ENCODE data around the gene SPAG6.

The SPAG6 gene

DNA sequence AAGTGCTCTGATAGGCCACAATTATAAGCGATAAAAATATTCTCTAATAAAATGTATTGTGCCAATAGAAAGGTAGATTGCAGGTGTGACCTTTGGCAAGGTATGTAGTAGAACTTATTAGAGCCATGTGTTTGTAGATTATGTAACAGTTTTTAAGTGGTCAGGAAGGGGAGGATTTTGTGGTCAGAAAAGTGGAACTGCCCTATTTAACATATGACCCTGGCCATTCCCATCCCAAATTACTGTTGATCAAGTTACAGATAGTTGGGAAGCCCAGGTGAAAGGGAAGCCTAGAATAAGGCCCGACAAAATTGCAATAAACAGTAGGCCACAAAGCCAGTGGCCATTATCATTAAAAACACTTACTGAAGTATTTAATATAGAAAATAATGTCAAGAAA lies 89.2 kb downstream of the SPAG6 start:
- no peak for DNase-seq (ENCODE audit: low read depth in 3 of 3)

DNA sequence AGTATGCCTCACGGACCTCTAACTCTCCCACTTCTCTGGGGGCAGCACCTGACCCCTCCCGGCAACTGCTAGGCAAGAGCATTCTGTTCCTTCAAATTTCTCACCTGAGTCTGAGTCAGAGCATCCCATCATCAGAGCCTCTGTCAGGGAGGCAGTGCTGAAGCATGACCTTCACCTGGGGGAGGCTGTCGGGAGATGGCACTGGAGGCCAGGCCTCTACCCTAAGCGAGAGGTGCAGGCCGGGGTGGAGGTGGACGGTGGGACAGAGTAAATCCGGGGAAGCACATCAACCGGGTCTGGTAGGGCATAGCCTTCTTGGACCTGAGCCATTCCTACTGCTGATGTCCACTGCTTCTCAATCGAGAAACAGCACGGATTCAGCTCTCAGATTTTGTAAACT lies 90.4 kb downstream of the SPAG6 start:
- DNase-seq (ENCODE audit: low read depth in 3 of 3): no peak

DNA sequence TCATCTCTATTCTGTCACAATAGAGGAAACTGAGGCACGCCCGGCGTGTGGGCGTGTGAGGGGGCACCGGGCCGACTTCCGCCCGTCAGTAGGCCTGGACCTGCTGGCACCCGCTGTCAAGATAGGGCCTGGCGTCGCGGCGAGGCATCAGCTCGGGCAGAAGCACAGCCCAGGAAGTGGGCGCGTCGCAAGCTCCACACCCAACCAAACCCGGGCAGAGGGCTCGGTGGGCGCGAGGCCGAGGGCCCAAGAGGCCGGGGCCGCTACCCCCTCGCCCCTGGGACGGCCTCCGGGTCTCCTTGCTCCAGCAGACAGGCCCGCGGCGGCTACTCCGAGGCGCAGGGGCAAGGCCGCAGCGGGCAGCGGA lies 91.2 kb downstream of the SPAG6 start:
- peak in 1 of 3 experiments; percentile 36 for DNase-seq (ENCODE audit: low read depth in 3 of 3)

DNA sequence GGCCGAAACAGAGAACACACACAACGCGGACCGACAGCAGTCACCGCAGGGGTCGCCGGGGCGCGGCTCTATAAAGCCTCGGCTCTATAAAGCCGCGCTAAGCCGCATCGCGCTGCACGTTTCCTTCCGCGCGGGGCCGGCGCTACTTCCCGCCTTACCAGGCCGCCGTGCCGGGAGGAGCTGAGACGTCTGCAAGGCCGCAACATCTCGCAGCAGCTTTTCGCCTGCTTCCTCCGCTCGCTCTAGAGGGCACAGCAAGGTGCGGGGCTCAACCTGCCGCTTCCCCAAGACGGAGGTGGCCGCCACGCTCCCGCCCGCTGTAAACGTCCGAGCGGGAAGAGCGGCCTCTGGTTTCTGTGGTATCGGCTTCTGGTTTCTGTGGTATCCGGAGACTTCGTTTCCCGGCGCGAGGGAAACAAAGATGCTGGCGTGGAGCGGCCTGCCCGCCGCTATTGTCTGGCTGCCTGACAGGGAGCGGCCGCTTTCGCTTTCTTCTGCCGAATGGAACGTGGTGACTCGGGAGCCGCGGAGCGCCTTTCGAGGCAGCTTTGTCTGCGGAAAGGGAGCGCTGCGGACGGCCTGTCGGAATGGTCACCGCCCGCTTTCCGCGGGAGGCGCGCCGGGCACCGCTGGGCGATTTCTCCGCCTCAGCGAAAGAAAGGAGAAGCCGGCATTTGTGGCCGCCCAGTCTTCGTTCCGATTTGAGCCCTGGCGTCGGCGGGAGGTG lies 91.8 kb downstream of the SPAG6 start:
- peak; percentile 68 to 81 (median 72) for DNase-seq (ENCODE audit: low read depth in 3 of 3)

DNA sequence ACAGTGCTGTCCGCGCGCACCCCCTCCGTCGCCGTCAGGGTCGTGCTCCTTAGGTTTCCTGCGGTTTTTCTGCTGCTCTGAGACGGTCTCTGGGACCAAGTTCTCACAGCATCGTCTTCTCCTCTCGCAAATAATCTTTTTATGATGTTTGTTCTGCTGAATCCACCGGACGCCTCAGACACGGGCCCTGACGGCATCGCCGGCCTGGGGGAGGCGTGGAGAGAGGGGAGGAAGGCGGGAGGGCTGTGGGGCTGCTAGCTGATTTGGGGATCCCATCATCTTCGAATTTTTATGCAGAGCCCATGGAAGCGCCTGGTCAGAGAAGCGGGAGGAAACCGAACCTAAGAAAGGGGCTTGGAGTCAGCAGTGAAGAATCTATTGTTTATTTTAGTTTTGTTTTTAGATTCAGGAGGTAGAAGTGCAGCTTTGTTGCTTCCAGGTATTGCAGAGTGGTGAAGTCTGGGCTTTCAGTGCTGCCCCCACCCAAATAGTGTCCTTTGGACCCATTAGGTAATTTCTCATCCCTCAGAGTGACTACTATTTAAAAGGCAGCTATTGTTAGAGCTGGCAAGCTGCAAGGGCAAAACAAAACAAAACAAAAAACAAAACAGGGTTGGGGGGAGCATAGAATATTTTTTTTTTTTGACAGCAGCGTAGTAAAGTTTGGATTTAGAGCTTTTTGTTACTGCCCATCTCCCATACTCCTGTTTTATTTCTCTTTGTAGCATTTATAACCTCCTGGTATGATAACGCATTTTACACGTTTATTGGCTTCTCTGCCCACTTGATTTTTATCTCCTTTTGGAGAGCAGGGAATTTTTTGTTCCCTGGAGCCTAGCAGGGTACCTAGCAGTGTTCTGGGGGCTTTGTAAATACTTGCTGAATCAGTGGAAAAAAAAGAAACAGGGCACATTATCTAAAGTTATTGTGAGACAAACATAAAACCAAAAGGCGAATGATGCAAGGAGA lies 92.6 kb downstream of the SPAG6 start:
- peak in 2 of 3 experiments; percentile 5 to 21 for DNase-seq (ENCODE audit: low read depth in 3 of 3)

DNA sequence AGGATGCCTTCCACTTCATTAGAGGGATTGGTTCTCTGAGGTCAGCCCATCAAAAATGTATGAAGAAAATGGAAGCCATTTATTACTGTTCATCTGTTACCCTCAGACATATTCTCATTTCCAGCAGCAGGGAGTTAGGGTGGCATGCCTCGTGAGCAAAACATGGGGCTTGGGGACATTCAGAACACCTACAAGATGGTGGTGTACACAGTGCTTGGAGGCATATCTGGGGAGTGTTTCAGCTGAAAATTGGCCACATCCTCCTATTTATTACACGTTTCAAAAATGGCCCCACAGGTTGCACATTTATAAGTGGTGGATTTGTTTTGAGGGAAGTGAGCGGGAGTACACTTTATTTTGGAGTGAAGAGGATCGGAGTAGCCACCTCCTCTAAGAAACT lies 93.4 kb downstream of the SPAG6 start:
- no peak for DNase-seq (ENCODE audit: low read depth in 3 of 3)

DNA sequence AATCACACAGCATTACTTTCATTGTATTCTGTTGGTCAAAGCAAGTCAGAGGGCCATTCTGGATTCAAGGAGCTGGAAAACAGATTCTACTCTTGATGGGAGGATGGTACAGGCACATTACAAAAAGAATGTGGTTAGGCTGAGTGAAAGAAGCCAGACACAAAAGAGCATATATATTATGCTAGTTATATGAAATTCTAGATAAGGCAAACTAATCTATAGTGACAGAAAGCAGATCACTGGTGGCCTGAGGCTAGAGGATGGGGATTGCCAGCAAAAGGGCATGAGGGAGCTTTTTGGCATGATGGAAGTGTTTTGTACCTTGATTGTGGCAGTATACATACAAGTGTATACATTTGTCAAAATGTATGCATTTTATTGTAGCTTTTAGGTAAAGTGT lies 96.8 kb downstream of the SPAG6 start:
- no peak for DNase-seq (ENCODE audit: low read depth in 3 of 3)

DNA sequence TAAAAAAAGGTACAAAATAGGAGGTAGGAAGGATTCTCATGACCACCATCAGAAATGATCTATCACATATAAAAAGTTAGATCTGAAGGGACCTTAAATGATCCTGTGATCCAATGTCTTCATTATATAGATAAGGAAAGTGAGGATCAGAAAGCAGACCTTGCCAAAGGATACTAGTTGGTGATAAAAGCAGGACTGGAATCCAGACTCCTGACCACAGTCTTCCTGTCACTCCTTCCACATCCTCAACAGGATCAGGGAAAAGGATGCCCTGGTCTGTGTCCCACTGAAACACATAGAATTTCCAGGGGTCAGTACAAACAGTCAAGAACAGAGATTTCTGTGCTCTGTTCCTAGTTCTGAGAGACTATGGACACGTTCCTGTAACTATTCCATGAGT lies 97.2 kb downstream of the SPAG6 start:
- DNase-seq (ENCODE audit: low read depth in 3 of 3): no peak

DNA sequence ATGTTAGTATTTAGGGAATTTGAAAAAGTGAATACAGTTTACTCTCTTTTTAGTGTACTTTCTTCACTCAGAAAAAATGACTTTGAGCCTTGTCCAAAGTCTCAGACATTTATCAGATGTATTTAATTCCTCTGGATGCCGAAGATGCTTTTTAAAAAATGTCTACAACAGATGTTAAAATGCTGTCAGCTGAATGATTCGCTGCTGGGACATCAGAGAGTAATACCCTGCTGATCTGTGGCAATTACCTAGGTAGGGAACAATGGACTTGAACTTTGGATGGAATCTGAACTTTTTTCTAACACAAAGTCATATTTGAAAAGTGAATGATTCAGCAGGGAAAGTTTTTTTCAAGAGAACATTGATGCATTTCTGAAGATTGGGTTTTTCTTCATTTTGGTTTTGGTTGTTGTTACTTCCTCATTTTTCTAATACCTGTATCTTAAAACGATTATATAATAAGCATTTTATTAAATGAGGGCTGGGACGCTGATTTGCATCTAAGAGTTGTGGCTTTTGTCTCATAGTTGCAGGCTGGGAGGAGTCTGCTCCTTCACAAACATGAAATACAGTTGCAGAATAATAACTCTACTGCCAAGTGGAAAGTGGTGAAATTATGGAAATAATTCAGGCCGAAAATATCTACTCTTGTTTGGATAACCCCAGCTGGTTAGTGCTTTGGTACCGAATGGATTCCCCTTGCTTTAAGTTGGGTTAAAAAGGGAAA lies 98.0 kb downstream of the SPAG6 start:
- no peak for DNase-seq (ENCODE audit: low read depth in 3 of 3)

DNA sequence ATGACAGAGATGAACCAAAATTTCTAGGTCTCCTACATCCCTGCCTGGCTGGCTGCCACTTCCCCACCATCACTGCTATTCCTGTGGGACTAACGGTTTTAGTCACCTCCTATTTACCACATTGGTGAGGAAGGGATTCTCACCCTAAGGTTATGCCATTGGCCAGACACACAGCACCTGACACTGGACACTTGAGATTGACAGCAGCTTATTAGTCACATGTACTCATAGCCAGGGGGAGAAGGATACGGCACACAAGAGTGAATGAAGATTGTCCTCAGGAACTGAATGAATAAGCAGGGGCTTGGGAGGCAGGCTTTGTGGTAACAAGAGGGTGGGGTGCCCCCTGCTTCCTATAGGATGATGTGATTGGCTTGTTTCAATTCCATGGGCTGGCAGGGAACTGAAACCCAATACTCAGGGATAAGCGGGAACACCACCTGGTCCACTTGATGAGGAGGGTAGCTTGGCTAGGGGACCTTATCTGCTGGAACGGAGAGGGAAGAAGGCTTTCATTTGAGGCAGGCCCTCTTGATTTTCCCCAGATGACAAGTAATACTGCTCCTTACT lies 99.0 kb downstream of the SPAG6 start:
- DNase-seq (ENCODE audit: low read depth in 3 of 3): no peak

DNA sequence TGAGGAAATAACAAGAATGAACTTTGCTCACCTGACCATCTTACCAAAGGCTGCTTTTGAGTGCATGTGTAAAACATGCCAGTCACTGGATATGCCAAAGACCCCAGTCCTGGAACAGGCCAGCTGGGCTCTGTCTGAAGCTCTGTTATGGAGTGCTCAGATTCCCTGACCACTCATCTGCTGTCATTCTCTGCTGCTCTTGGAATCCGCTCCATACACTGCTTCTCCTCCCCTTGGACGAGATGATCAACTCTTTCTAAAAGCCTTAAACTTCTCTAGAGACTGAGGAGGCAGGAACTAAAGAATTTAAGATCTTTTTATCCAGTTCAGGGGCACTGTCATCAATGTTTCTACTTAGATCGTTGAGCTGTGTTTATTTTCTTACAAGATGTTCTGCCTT lies 100.2 kb downstream of the SPAG6 start:
- DNase-seq (ENCODE audit: low read depth in 3 of 3): no peak

DNA sequence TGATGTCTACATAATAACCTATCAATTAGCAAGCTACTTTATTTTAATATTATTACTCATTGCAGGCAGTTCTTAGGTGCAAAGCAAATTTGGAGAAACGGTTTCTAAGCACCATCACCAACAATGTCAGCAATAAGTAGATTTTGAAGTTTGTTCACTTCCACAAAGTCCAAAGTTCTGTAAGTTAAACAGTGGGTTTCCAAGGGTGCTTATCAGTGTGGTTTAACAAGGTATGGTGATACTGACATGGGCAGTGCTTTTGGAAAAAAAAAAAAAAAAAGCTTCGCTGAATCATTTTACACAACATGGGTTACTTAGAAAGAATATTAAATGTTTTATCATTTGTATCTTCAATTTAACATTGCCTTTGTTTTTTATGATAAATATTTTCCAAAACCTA lies 101.8 kb downstream of the SPAG6 start:
- no peak for DNase-seq (ENCODE audit: low read depth in 3 of 3)

DNA sequence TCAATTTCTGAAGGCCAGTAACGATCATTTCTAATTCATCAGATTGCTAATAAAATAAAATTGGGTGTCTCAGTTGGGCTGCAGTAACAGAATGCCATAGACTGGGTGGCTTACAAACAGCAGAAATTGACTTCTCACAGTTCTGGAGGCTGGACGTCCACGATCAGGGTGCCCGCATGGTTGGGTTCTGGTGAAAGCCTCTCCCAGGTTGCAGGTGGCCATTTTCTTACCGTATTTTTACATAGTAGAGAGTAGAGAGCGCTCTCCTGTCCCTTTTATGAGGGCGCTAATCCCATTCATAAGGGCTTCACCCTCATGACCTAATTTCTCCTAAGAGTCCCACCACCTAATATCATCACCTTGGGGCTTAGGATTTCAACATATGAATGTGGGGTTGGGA lies 106.0 kb downstream of the SPAG6 start:
- no peak for DNase-seq (ENCODE audit: low read depth in 3 of 3)

DNA sequence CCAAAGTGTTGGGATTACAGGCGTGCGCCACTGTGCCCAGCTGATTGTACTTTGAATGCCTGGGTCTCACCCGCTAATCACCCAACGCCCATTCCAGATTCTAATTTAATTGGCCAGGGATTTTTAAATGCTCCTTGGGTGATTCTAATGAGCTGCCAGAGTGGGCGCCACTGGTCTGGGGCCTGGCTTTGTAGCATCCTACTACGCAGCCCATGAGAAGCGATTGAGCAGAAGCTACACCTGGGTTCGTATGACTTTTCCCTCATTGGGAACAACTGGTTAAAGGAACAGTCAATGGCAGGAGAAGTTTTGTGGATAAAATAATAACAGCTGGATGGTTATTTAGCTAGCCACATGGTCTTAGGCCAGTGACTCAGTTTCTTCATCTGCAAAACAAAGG lies 108.0 kb downstream of the SPAG6 start:
- DNase-seq (ENCODE audit: low read depth in 3 of 3): no peak

DNA sequence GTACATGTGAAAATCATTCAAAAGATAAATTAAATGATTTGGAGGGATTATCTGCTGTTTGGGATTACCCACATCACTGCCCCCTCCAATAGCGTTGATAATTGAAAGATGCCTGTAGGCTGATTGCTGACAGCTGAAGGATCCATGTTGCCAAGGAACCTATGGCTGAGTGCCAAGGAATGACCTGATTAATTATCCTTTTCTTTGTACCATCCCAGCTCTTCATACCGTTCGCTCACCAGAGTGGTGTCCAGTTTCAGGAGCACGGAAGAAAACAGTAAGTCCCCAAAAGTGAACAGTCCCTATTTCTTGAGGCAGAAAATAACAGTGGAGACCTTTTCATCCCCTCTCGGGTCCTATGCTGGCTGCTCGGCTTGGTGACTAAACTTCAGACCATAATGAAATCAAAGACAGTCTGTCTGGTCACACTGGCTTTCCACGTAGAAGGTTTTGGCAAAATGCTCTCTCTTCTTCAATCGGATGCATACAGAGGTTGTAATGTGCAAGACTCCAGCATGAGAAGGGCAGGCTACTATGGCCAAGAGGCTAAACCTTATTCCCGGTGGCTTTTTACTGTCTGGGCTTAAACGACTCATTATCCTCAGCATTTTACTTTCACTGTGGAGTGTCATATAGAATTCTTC lies 108.8 kb downstream of the SPAG6 start:
- no peak for DNase-seq (ENCODE audit: low read depth in 3 of 3)

DNA sequence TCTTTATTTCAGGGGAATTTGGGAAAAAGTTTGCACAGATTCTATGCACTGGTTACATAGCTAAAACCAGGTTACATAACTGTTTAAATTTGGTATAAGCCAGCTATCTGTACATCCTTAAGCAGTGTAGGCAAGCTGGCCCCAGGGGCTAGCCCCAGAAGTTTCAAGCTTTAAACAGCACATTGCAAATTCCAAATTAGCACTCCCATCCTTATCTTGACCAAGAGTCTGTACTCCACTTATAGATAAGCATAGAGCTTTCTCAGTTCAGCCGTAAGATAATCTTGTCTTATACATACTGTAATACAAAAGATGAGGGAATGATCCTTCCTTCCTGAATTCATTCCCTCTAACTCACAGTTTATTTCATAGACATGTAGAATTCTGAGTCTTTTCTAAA lies 109.3 kb downstream of the SPAG6 start:
- DNase-seq (ENCODE audit: low read depth in 3 of 3): no peak

DNA sequence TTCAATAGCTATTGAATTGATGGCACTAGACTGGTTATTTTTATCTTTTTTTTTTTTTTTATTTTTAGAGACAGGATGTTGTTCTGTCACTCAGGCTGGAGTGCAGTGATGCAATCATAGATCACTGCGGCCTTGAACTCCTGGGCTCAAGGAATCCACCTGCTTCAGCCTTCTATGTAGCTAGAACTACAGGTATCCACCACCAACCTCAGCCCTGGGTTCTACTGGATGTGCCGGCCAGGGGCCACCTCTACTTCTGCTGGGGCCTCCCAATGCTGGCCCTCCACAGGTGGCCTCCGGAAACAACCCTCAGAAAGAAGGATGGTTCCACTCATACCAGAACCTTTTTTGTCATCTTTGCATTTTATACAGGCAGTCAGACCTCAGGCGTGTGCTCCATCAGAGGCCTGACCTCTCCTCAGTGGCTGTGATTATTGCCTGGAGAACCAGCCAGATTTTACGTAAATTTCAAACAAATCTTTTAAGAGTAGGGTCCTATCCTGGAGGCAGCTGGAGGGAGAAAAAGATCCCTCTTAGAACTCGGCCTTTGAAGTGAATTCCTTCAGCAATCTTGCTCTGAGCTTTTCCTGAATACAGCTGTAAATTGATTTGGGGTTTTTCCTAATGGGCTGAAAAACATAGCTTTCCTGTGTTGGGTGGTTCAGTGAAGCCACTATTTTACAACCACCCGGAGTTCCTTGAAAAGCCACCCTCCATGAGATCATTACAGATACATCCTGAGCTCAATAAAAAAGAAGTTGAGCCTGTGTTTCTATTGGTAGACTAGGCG lies 110.0 kb downstream of the SPAG6 start:
- no peak for DNase-seq (ENCODE audit: low read depth in 3 of 3)

DNA sequence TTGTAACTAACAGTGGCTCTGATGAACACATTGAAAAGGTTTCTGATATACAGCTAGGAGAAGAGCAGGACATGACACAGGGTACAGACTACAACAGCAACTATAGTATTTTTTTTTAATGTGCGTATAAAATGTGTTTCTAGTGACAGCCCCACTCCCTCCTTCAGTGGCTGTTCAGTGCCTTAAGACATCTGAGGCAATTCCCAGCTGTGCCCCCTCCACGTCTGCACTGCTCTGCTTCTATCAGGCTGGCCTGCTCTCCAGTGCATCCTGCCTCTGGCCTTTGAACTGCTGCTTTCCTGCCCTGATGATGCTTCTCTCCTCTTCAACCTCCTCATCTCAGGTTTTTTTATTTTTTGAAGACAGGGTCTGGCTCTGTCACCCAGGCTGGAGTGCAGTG lies 111.2 kb downstream of the SPAG6 start:
- no peak for DNase-seq (ENCODE audit: low read depth in 3 of 3)

DNA sequence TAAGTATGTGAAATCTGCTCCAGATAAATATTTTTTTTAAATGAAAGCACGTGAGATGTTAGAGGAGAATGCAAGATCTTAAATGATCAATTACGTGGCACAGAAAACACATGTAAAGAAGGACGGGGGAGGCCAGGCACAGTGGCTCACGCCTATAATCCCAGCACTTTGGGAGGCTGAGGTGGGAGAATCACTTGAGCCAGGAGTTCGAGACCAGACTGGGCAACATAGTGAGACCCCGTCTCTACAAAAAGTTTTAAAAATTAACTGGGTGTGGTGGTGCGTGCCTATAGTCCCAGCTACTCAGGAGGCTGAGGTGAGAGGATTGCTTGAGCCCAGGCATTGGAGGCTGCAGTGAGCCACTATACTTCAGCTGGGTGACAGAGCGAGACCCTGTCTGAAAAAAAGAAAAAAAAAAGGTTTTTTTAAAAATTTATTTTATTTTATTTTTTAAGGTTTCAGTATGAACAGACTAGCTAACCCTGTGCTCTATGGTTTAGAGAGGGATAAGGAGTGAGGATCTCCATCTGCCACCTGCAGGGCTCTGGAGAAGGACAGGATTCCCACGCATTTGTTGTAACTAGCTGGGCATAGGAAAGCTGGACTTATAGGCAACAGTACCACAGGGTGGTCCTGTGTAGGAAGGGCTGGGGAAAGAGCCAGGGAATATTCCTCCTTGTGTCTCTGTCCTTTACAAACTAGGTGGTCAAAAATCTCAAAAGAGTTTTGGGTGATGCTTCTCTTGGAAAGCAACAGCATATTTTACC lies 113.2 kb downstream of the SPAG6 start:
- no peak for DNase-seq (ENCODE audit: low read depth in 3 of 3)

DNA sequence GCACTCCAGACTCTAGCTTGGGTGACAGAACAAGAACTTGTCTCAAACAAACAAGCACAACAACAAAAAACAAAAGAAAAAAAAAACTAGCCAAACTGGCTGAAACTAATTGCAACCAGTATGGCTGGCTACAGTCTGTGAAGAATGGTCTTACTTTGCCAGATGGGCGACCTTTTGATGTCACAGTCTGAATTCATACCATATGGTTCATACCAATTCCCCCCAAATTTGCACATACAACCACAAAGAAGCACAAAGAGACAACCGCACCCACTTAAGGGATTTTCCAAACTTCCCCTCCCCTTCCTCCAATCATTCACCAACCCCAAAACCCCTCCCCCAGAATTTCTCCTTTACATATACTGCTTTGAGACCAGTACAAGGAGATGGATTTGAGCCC lies 114.2 kb downstream of the SPAG6 start:
- no peak for DNase-seq (ENCODE audit: low read depth in 3 of 3)

Measured in stimulated activated CD4-positive, alpha-beta T cell treated with anti-CD3 and anti-CD28 coated beads, TNF-alpha, amount 100 ng/mL, for 24 hours (primary cell).